HepG2 (cell line): ENCODE data around the gene EEPD1. TPM values are rescaled to one million over a fixed set of nuclear protein-coding genes. Genes with fewer than 3 reads are reported as not detected.

Experiments
- BORCS8-MEF2B ChIP-seq: sonication (generic); formaldehyde crosslinking; IDR thresholded peaks from 2 replicates; pipeline ENCODE4 v1.8.0; 2022; ENCODE audit warnings: mild to moderate bottlenecking, missing genetic modification reagents
- BRD4 ChIP-seq: sonication (generic); formaldehyde crosslinking; IDR thresholded peaks from 2 replicates; pipeline ENCODE4 v1.4.0; 2020; ENCODE audit warnings: missing genetic modification reagents
- ELF1 ChIP-seq: sonication (generic); formaldehyde crosslinking; IDR thresholded peaks from 2 replicates; pipeline ENCODE4 v1.4.0; 2020; ENCODE audit warnings: missing genetic modification reagents
- EP300 ChIP-seq, 3 experiments: sonication (generic) in 1 of 3; formaldehyde crosslinking in 1 of 3; IDR thresholded peaks; 2 replicates each; pipeline versions ENCODE4 v1.5.1 to v1.6.1; 2011 to 2020; ENCODE audit warnings: low read depth in 2 of 3, low read length in 2 of 3, borderline replicate concordance in 1 of 3, improper control_type of control experiment in 1 of 3, mild to moderate bottlenecking in 1 of 3, missing genetic modification reagents in 1 of 3, moderate library complexity in 1 of 3
- FOXC1 ChIP-seq: sonication (generic); formaldehyde crosslinking; IDR thresholded peaks from 2 replicates; pipeline ENCODE4 v1.8.0; 2022; ENCODE audit warnings: mild to moderate bottlenecking, missing genetic modification reagents, borderline replicate concordance
- HBP1 ChIP-seq: IDR thresholded peaks from 2 replicates; pipeline ENCODE4 v1.6.1; 2016; ENCODE audit warnings: low read depth, control low read depth
- HNRNPUL1 ChIP-seq: fragments of 200-400 bp; formaldehyde crosslinking; IDR thresholded peaks from 2 replicates; pipeline ENCODE4 v1.6.1; 2017; ENCODE audit warnings: low read depth, mild to moderate bottlenecking, low read length, moderate library complexity
- MIER2 ChIP-seq: IDR thresholded peaks from 2 replicates; pipeline ENCODE4 v1.6.1; 2016; ENCODE audit warnings: missing biosample characterization, missing genetic modification reagents
- NFATC3 ChIP-seq: sonication (generic); formaldehyde crosslinking; IDR thresholded peaks from 2 replicates; pipeline ENCODE4 v1.5.1; 2020; ENCODE audit warnings: mild to moderate bottlenecking, missing genetic modification reagents
- PCBP1 ChIP-seq: fragments of 200-400 bp; formaldehyde crosslinking; IDR thresholded peaks from 2 replicates; pipeline ENCODE4 v1.6.1; 2017; ENCODE audit warnings: mild to moderate bottlenecking, low read depth, low read length, borderline replicate concordance
- POLR2AphosphoS5 ChIP-seq: IDR thresholded peaks from 2 replicates; pipeline ENCODE4 v1.6.1; 2012; ENCODE audit warnings: low read depth, low read length
- RBFOX2 ChIP-seq: fragments of 200-400 bp; formaldehyde crosslinking; IDR thresholded peaks from 2 replicates; pipeline ENCODE4 v1.6.1; 2017; ENCODE audit warnings: low read depth, mild to moderate bottlenecking, low read length
- SAP130 ChIP-seq: IDR thresholded peaks from 2 replicates; pipeline ENCODE4 v1.6.1; 2016; ENCODE audit warnings: low read depth
- TAF1 ChIP-seq: sonication (generic); formaldehyde crosslinking; IDR thresholded peaks from 2 replicates; pipeline ENCODE4 v1.4.0; 2020; ENCODE audit warnings: missing genetic modification reagents
- XBP1 ChIP-seq: sonication (generic); formaldehyde crosslinking; IDR thresholded peaks from 2 replicates; pipeline ENCODE4 v1.5.0; 2020; ENCODE audit warnings: missing genetic modification reagents
- ZFX ChIP-seq: sonication (generic); formaldehyde crosslinking; IDR thresholded peaks from 2 replicates; pipeline ENCODE4 v1.4.0; 2020; ENCODE audit warnings: mild to moderate bottlenecking, low read depth, missing genetic modification reagents, moderate library complexity
- ZNF451 ChIP-seq: sonication (generic); formaldehyde crosslinking; IDR thresholded peaks from 2 replicates; pipeline ENCODE4 v1.5.0; 2020; ENCODE audit warnings: mild to moderate bottlenecking, missing genetic modification reagents
- ZNF619 ChIP-seq: sonication (generic); formaldehyde crosslinking; IDR thresholded peaks from 2 replicates; pipeline ENCODE4 v1.4.0; 2020; ENCODE audit warnings: mild to moderate bottlenecking, missing genetic modification reagents
- ZNF713 ChIP-seq: sonication (generic); formaldehyde crosslinking; IDR thresholded peaks from 2 replicates; pipeline ENCODE4 v1.4.0; 2020; ENCODE audit warnings: mild to moderate bottlenecking, missing genetic modification reagents
- ZNF781 ChIP-seq: sonication (generic); formaldehyde crosslinking; IDR thresholded peaks from 2 replicates; pipeline ENCODE4 v1.5.1; 2020; ENCODE audit warnings: borderline replicate concordance, mild to moderate bottlenecking, missing genetic modification reagents; ENCODE audit errors: not compliant biosample characterization
- polyA plus RNA-seq, 8 experiments: library from polyadenylated mRNA; depleted of rRNA in 3 of 8; stranded (reverse) in 7 of 8; unstranded in 1 of 8; fragments of >200 nt; fragmentation: Illumina TruSeq in 4 of 8; extraction: Trizol in 4 of 8; gene quantifications; 2 replicates each; pipeline versions ENCODE4 v1.2.1 to v1.2.3, GENCODE V29; 2011 to 2016; ENCODE audit warnings: low read depth in 4 of 8, missing spikeins in 1 of 8, mixed read lengths in 1 of 8; ENCODE audit not compliant: insufficient read depth in 1 of 8
- total RNA-seq, 5 experiments: library from RNA; depleted of rRNA; stranded (reverse); fragments of >200 nt; fragmentation: Illumina TruSeq; extraction: Trizol; gene quantifications; 2 replicates each; pipeline ENCODE4 v1.2.3, GENCODE V29; 2016; ENCODE audit warnings: low read depth in 1 of 5
- TF ChIP-seq, protein P1 (sequence below): sonication (generic); formaldehyde crosslinking; IDR thresholded peaks from 2 replicates; pipeline ENCODE4 v1.8.1; 2023; ENCODE audit warnings: mild to moderate bottlenecking, moderate library complexity, missing genetic modification reagents
- TF ChIP-seq, protein P2 (sequence below): sonication (generic); formaldehyde crosslinking; IDR thresholded peaks from 2 replicates; pipeline ENCODE4 v1.4.0; 2020; ENCODE audit warnings: mild to moderate bottlenecking, missing genetic modification reagents
- TF ChIP-seq, protein P3 (sequence below): sonication (generic); formaldehyde crosslinking; IDR thresholded peaks from 2 replicates; pipeline ENCODE4 v1.5.0; 2020; ENCODE audit warnings: mild to moderate bottlenecking, missing genetic modification reagents, moderate library complexity

The EEPD1 gene
- total and polyA plus RNA-seq, 2 of the 13 experiments (the other 11 are each of a cell fraction or from before 2014, with no cell fraction given): 10.1 to 16.4 TPM

- TF ChIP-seq RBFOX2 (no peak), POLR2AphosphoS5 (no peak), ZNF713 (no peak), HNRNPUL1 (no peak), XBP1 (CRISPR knock-in tag) (no peak), ZNF619 (CRISPR knock-in tag) (no peak), ZNF781 (CRISPR knock-in tag) (no peak), HBP1 (no peak), ELF1 (no peak), TAF1 (CRISPR knock-in tag) (no peak), NFATC3 (no peak), FOXC1 (CRISPR knock-in tag) (no peak), BORCS8-MEF2B (CRISPR knock-in tag) (no peak), MIER2 (CRISPR knock-in tag) (no peak), ZNF451 (CRISPR knock-in tag) (no peak), BRD4 (no peak), PCBP1 (no peak), SAP130 (CRISPR knock-in tag) (0 out of 2 replicates have a peak, but pooled peaks have one; percentile 21), ZFX (CRISPR knock-in tag) (0 out of 2 replicates have a peak, but pooled peaks have one; percentile 25), EP300 (IDR thresholded peaks at IDR 0.05; ENCODE audit: low read depth in 2 of 2, low read length in 2 of 2) (no peak), EP300 (CRISPR knock-in tag; IDR thresholded peaks at IDR 0.05; ENCODE audit: borderline replicate concordance) (no peak)
- TF ChIP-seq, protein P1, sequence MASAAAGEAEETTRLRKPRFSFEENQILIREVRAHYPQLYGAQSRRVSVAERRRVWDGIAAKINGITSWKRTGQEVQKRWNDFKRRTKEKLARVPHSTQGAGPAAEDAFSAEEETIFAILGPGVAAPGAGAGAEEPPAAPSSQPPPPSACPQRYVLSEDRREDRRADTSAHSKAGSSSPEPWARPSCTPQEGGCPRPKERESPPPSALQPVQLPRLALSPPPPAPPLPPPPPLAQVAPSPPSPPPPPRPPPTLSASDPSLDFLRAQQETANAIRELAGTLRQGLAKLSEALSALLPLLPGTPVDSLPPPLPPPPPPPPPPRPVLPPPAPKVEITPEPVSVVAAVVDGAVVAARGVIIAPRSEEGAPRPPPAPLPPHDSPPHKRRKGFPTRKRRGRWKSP (CRISPR knock-in tag): 0 out of 2 replicates have a peak, but pooled peaks have one; percentile 24
- TF ChIP-seq, protein P2, sequence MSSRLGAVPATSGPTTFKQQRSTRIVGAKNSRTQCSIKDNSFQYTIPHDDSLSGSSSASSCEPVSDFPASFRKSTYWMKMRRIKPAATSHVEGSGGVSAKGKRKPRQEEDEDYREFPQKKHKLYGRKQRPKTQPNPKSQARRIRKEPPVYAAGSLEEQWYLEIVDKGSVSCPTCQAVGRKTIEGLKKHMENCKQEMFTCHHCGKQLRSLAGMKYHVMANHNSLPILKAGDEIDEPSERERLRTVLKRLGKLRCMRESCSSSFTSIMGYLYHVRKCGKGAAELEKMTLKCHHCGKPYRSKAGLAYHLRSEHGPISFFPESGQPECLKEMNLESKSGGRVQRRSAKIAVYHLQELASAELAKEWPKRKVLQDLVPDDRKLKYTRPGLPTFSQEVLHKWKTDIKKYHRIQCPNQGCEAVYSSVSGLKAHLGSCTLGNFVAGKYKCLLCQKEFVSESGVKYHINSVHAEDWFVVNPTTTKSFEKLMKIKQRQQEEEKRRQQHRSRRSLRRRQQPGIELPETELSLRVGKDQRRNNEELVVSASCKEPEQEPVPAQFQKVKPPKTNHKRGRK: no peak
- TF ChIP-seq, protein P3, sequence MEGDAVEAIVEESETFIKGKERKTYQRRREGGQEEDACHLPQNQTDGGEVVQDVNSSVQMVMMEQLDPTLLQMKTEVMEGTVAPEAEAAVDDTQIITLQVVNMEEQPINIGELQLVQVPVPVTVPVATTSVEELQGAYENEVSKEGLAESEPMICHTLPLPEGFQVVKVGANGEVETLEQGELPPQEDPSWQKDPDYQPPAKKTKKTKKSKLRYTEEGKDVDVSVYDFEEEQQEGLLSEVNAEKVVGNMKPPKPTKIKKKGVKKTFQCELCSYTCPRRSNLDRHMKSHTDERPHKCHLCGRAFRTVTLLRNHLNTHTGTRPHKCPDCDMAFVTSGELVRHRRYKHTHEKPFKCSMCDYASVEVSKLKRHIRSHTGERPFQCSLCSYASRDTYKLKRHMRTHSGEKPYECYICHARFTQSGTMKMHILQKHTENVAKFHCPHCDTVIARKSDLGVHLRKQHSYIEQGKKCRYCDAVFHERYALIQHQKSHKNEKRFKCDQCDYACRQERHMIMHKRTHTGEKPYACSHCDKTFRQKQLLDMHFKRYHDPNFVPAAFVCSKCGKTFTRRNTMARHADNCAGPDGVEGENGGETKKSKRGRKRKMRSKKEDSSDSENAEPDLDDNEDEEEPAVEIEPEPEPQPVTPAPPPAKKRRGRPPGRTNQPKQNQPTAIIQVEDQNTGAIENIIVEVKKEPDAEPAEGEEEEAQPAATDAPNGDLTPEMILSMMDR (CRISPR knock-in tag): peak; percentile 26; the same call in 1 of the 2 replicates
Measured at GRCh38 chr7:36155811-36156361, 2.8 kb downstream of the EEPD1 start (continued).
